GM23338 (cell line): ENCODE measurements around the gene KSR2. TPM values are rescaled to one million over a fixed set of nuclear protein-coding genes. Genes with fewer than 3 reads are reported as not detected.

Experiments used
- ATAC-seq: fragments of 200-7000 bp; cut with Tn5 transposase; 3 replicates; pipeline ENCODE4 v1.9.1; 2020
- DNase-seq: peaks from one replicate; pipeline ENCODE4 v3.0.0-alpha.2; 2015; ENCODE audit warnings: low spot score
- H2AFZ ChIP-seq: fragments of 200-600 bp; sonication (generic); 2 replicates; pipeline ENCODE4 v1.8.0; 2016; ENCODE audit warnings: antibody characterized with exemption, mild to moderate bottlenecking, moderate library complexity
- H3F3A ChIP-seq: fragments of 200-600 bp; sonication (generic); replicated peaks from 2 replicates; pipeline ENCODE4 v1.8.0; 2017; ENCODE audit warnings: antibody characterized with exemption, mixed run types, low read depth
- H3K27ac ChIP-seq: fragments of 200-600 bp; sonication (generic); 2 replicates; pipeline ENCODE4 v1.6.1; 2016; ENCODE audit warnings: low read depth
- H3K27me3 ChIP-seq: fragments of 200-600 bp; sonication (generic); 2 replicates; pipeline ENCODE4 v1.8.0; 2016; ENCODE audit warnings: mild to moderate bottlenecking, mixed run types, moderate library complexity; ENCODE audit not compliant: insufficient read depth
- H3K36me3 ChIP-seq: fragments of 200-600 bp; sonication (generic); 2 replicates; pipeline ENCODE4 v1.8.0; 2016; ENCODE audit warnings: mild to moderate bottlenecking; ENCODE audit not compliant: insufficient read depth
- H3K4me1 ChIP-seq: fragments of 200-600 bp; sonication (generic); 2 replicates; pipeline ENCODE4 v1.8.0; 2016; ENCODE audit warnings: mild to moderate bottlenecking, moderate library complexity; ENCODE audit not compliant: insufficient read depth
- H3K4me2 ChIP-seq: fragments of 200-600 bp; sonication (generic); 2 replicates; pipeline ENCODE4 v1.7.1; 2017; ENCODE audit warnings: mixed run types
- H3K4me3 ChIP-seq: fragments of 200-600 bp; sonication (generic); 2 replicates; pipeline ENCODE4 v1.6.1; 2016; ENCODE audit warnings: mixed run types
- H3K79me2 ChIP-seq: fragments of 200-600 bp; sonication (generic); replicated peaks from 2 replicates; pipeline ENCODE4 v1.8.0; 2017; ENCODE audit warnings: mild to moderate bottlenecking; ENCODE audit not compliant: insufficient read depth
- H3K9me2 ChIP-seq: fragments of 200-600 bp; sonication (generic); 2 replicates; pipeline ENCODE4 v1.8.0; 2017; ENCODE audit not compliant: insufficient read depth
- H4K20me1 ChIP-seq: fragments of 200-600 bp; sonication (generic); replicated peaks from 2 replicates; pipeline ENCODE4 v1.8.0; 2017; ENCODE audit warnings: mild to moderate bottlenecking; ENCODE audit not compliant: insufficient read depth
- H3K27ac Mint-ChIP-seq: 2 replicates; pipeline ENCODE4 v1.8.0; 2020; ENCODE audit warnings: inconsistent platforms, mild to moderate bottlenecking, moderate library complexity, mixed read lengths
- H3K27me3 Mint-ChIP-seq: 3 replicates; pipeline ENCODE4 v1.8.0; 2022; ENCODE audit warnings: low read depth, mild to moderate bottlenecking, moderate library complexity, mixed read lengths, inconsistent platforms; ENCODE audit not compliant: insufficient read depth, poor library complexity
- H3K36me3 Mint-ChIP-seq: 3 replicates; pipeline ENCODE4 v1.8.0; 2021; ENCODE audit warnings: low read depth, mild to moderate bottlenecking, inconsistent platforms, moderate library complexity, mixed read lengths
- H3K4me1 Mint-ChIP-seq: 3 replicates; pipeline ENCODE4 v1.8.0; 2020; ENCODE audit warnings: mild to moderate bottlenecking, inconsistent platforms, mixed read lengths
- H3K4me3 Mint-ChIP-seq: 3 replicates; pipeline ENCODE4 v1.8.0; 2021; ENCODE audit warnings: moderate library complexity, mild to moderate bottlenecking, inconsistent platforms, mixed read lengths
- H3K9me3 Mint-ChIP-seq: 3 replicates; pipeline ENCODE4 v1.8.0; 2020; ENCODE audit warnings: moderate library complexity, mild to moderate bottlenecking, inconsistent platforms, mixed read lengths
- CREB1 ChIP-seq: fragments of 250-450 bp; sonication (Bioruptor Pico); IDR thresholded peaks from 2 replicates; pipeline ENCODE4 v1.5.0; 2020; ENCODE audit warnings: low read depth, mild to moderate bottlenecking, moderate library complexity
- EZH2 ChIP-seq: fragments of 200-600 bp; sonication (generic); IDR thresholded peaks from one replicate; pipeline ENCODE4 v1.8.0; 2017; ENCODE audit warnings: antibody characterized with exemption, mild to moderate bottlenecking, low read depth; ENCODE audit not compliant: unreplicated experiment
- JUNB ChIP-seq: IDR thresholded peaks from one replicate; pipeline ENCODE4 v1.6.1; 2016; ENCODE audit warnings: antibody characterized with exemption; ENCODE audit not compliant: unreplicated experiment
- NANOG ChIP-seq: IDR thresholded peaks from 2 replicates; pipeline ENCODE4 v1.6.1; 2016; ENCODE audit warnings: antibody characterized with exemption, borderline replicate concordance
- POLR2AphosphoS5 ChIP-seq: IDR thresholded peaks from 2 replicates; pipeline ENCODE4 v1.6.1; 2016; ENCODE audit warnings: antibody characterized with exemption, low read depth
- STAT1 ChIP-seq: IDR thresholded peaks from one replicate; pipeline ENCODE4 v1.6.1; 2016; ENCODE audit warnings: antibody characterized with exemption; ENCODE audit not compliant: unreplicated experiment
- ZNF114 ChIP-seq: fragments of 250-450 bp; sonication (Bioruptor Pico); IDR thresholded peaks from 2 replicates; pipeline ENCODE4 v1.5.0; 2020; ENCODE audit warnings: mild to moderate bottlenecking, moderate library complexity
- ZNF331 ChIP-seq: fragments of 250-450 bp; sonication (Bioruptor Pico); IDR thresholded peaks from 2 replicates; pipeline ENCODE4 v1.5.0; 2020; ENCODE audit warnings: low read depth, mild to moderate bottlenecking, moderate library complexity
- polyA plus RNA-seq: library from polyadenylated mRNA; unstranded; fragments of >200 nt; fragmentation: Nextera tagmentation; extraction: Ambion mirVana; gene quantifications from 2 replicates; pipeline ENCODE4 v1.2.1, GENCODE V29; 2016
- total RNA-seq: library from RNA; depleted of rRNA; stranded (reverse); fragments of >200 nt; shearing (Covaris generic); gene quantifications from 2 replicates; pipeline ENCODE4 v1.2.3, GENCODE V29; 2014
- TF ChIP-seq, protein P1 (sequence below), 2 experiments: fragments of 200-600 bp in 1 of 2; sonication (generic) in 1 of 2; conservative IDR thresholded peaks; 2 replicates each; pipeline versions ENCODE4 v1.5.1 to v1.6.1; 2016 to 2017; ENCODE audit warnings: antibody characterized with exemption in 2 of 2, low read depth in 2 of 2, mild to moderate bottlenecking in 2 of 2, moderate library complexity in 1 of 2
- TF ChIP-seq, protein P2 (sequence below): IDR thresholded peaks from 2 replicates; pipeline ENCODE4 v1.6.1; 2016; ENCODE audit warnings: antibody characterized with exemption
- TF ChIP-seq, protein P3 (sequence below): IDR thresholded peaks from one replicate; pipeline ENCODE4 v1.6.1; 2018; ENCODE audit warnings: antibody characterized with exemption; ENCODE audit not compliant: unreplicated experiment
- TF ChIP-seq, protein P4 (sequence below): fragments of 250-450 bp; sonication (Bioruptor Pico); IDR thresholded peaks from 2 replicates; pipeline ENCODE4 v1.5.0; 2020; ENCODE audit warnings: mild to moderate bottlenecking, moderate library complexity

KSR2 gene
- total and polyA plus RNA-seq, 2 experiments from 2014 or later = 1.1 to 2.7 TPM

DNA sequence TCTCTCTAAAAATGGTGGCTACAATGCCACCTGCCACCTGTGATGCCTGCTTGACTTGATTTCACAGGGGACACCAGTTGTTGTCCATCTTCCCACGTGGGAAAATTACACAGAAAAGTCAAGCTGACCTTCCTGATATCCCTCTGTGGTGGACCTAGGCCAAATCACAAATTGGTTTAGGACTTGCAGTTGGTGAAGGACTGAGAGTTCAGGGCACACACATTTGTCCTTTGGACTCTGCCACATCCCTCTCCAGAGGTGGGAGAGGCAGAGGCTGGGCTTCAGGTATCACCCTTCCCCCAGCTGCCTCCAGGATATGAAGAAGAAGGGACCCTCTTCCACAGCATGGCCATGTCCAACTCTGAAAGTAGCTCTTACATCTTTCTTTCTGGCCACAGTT is 551.8 kb downstream of the KSR2 start:
- Histone ChIP-seq H2AFZ (no peak overlapping the region), H3K4me1 (0 out of 2 replicates have a peak, but pooled peaks cover 4% of the 10 kb centered on the region), H3K27ac (no peak overlapping the region), H3K4me2 (no peak overlapping the region), H4K20me1 (no peaks in the 10 kb centered on the region), H3K36me3 (no peaks in the 10 kb centered on the region), H3K27me3 (no peaks in the 10 kb centered on the region), H3K9me2 (no peaks in the 10 kb centered on the region; the same call in none of the 2 replicates), H3K79me2 (no peaks in the 10 kb centered on the region), H3F3A (no peaks in the 10 kb centered on the region), H3K4me3 (no peak overlapping the region)
- Mint-ChIP-seq H3K4me3 (no peak overlapping the region), H3K27ac (no peak overlapping the region), H3K9me3 (no peaks in the 10 kb centered on the region), H3K27me3 (no peaks in the 10 kb centered on the region), H3K4me1 (no peaks in the 10 kb centered on the region), H3K36me3 (no peaks in the 10 kb centered on the region)
- TF ChIP-seq NANOG = no peak
- TF ChIP-seq ZNF331 (CRISPR knock-in tag) = no peak
- no peak for TF ChIP-seq POLR2AphosphoS5
- TF ChIP-seq EZH2 = no peak
- TF ChIP-seq ZNF114 (CRISPR knock-in tag) = no peak
- TF ChIP-seq, protein P1, sequence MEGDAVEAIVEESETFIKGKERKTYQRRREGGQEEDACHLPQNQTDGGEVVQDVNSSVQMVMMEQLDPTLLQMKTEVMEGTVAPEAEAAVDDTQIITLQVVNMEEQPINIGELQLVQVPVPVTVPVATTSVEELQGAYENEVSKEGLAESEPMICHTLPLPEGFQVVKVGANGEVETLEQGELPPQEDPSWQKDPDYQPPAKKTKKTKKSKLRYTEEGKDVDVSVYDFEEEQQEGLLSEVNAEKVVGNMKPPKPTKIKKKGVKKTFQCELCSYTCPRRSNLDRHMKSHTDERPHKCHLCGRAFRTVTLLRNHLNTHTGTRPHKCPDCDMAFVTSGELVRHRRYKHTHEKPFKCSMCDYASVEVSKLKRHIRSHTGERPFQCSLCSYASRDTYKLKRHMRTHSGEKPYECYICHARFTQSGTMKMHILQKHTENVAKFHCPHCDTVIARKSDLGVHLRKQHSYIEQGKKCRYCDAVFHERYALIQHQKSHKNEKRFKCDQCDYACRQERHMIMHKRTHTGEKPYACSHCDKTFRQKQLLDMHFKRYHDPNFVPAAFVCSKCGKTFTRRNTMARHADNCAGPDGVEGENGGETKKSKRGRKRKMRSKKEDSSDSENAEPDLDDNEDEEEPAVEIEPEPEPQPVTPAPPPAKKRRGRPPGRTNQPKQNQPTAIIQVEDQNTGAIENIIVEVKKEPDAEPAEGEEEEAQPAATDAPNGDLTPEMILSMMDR (conservative IDR thresholded peaks at IDR 0.05; ENCODE audit: low read depth in 2 of 2) = no peak
- no peak for TF ChIP-seq STAT1
- TF ChIP-seq, protein P2, sequence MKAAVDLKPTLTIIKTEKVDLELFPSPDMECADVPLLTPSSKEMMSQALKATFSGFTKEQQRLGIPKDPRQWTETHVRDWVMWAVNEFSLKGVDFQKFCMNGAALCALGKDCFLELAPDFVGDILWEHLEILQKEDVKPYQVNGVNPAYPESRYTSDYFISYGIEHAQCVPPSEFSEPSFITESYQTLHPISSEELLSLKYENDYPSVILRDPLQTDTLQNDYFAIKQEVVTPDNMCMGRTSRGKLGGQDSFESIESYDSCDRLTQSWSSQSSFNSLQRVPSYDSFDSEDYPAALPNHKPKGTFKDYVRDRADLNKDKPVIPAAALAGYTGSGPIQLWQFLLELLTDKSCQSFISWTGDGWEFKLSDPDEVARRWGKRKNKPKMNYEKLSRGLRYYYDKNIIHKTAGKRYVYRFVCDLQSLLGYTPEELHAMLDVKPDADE = no peak
- TF ChIP-seq JUNB = no peak
- TF ChIP-seq, protein P3, sequence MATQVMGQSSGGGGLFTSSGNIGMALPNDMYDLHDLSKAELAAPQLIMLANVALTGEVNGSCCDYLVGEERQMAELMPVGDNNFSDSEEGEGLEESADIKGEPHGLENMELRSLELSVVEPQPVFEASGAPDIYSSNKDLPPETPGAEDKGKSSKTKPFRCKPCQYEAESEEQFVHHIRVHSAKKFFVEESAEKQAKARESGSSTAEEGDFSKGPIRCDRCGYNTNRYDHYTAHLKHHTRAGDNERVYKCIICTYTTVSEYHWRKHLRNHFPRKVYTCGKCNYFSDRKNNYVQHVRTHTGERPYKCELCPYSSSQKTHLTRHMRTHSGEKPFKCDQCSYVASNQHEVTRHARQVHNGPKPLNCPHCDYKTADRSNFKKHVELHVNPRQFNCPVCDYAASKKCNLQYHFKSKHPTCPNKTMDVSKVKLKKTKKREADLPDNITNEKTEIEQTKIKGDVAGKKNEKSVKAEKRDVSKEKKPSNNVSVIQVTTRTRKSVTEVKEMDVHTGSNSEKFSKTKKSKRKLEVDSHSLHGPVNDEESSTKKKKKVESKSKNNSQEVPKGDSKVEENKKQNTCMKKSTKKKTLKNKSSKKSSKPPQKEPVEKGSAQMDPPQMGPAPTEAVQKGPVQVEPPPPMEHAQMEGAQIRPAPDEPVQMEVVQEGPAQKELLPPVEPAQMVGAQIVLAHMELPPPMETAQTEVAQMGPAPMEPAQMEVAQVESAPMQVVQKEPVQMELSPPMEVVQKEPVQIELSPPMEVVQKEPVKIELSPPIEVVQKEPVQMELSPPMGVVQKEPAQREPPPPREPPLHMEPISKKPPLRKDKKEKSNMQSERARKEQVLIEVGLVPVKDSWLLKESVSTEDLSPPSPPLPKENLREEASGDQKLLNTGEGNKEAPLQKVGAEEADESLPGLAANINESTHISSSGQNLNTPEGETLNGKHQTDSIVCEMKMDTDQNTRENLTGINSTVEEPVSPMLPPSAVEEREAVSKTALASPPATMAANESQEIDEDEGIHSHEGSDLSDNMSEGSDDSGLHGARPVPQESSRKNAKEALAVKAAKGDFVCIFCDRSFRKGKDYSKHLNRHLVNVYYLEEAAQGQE = no peak
- no peak for TF ChIP-seq CREB1 (CRISPR knock-in tag)
- TF ChIP-seq, protein P4, sequence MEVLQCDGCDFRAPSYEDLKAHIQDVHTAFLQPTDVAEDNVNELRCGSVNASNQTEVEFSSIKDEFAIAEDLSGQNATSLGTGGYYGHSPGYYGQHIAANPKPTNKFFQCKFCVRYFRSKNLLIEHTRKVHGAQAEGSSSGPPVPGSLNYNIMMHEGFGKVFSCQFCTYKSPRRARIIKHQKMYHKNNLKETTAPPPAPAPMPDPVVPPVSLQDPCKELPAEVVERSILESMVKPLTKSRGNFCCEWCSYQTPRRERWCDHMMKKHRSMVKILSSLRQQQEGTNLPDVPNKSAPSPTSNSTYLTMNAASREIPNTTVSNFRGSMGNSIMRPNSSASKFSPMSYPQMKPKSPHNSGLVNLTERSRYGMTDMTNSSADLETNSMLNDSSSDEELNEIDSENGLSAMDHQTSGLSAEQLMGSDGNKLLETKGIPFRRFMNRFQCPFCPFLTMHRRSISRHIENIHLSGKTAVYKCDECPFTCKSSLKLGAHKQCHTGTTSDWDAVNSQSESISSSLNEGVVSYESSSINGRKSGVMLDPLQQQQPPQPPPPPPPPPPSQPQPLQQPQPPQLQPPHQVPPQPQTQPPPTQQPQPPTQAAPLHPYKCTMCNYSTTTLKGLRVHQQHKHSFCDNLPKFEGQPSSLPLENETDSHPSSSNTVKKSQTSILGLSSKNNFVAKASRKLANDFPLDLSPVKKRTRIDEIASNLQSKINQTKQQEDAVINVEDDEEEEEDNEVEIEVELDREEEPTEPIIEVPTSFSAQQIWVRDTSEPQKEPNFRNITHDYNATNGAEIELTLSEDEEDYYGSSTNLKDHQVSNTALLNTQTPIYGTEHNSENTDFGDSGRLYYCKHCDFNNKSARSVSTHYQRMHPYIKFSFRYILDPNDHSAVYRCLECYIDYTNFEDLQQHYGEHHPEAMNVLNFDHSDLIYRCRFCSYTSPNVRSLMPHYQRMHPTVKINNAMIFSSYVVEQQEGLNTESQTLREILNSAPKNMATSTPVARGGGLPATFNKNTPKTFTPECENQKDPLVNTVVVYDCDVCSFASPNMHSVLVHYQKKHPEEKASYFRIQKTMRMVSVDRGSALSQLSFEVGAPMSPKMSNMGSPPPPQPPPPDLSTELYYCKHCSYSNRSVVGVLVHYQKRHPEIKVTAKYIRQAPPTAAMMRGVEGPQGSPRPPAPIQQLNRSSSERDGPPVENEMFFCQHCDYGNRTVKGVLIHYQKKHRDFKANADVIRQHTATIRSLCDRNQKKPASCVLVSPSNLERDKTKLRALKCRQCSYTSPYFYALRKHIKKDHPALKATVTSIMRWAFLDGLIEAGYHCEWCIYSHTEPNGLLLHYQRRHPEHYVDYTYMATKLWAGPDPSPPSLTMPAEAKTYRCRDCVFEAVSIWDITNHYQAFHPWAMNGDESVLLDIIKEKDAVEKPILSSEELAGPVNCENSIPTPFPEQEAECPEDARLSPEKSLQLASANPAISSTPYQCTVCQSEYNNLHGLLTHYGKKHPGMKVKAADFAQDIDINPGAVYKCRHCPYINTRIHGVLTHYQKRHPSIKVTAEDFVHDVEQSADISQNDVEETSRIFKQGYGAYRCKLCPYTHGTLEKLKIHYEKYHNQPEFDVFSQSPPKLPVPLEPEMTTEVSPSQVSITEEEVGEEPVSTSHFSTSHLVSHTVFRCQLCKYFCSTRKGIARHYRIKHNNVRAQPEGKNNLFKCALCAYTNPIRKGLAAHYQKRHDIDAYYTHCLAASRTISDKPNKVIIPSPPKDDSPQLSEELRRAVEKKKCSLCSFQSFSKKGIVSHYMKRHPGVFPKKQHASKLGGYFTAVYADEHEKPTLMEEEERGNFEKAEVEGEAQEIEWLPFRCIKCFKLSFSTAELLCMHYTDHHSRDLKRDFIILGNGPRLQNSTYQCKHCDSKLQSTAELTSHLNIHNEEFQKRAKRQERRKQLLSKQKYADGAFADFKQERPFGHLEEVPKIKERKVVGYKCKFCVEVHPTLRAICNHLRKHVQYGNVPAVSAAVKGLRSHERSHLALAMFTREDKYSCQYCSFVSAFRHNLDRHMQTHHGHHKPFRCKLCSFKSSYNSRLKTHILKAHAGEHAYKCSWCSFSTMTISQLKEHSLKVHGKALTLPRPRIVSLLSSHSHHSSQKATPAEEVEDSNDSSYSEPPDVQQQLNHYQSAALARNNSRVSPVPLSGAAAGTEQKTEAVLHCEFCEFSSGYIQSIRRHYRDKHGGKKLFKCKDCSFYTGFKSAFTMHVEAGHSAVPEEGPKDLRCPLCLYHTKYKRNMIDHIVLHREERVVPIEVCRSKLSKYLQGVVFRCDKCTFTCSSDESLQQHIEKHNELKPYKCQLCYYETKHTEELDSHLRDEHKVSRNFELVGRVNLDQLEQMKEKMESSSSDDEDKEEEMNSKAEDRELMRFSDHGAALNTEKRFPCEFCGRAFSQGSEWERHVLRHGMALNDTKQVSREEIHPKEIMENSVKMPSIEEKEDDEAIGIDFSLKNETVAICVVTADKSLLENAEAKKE = no peak
- DNase-seq (no peak), ATAC-seq (no peak)
